ENCODE measurements around the gene MTMR2. TPM values are rescaled to one million over a fixed set of nuclear protein-coding genes. Genes with fewer than 3 reads are reported as not detected.

Gene MTMR2
- total and polyA plus RNA-seq, 9 of the 15 experiments (the other 6 are each of a cell fraction or from before 2014, with no cell fraction given), result 12.6 to 35.8 (median 25.2) TPM

GRCh38 chr11:95853138-95853537, 70.8 kb downstream of the MTMR2 start (continued):
- TF ChIP-seq ZBTB26 (CRISPR knock-in tag; IDR thresholded peaks at IDR 0.05) (no peak), FOXA1 (IDR thresholded peaks at IDR 0.05; ENCODE audit: borderline replicate concordance) (no peak), ZBTB12 (CRISPR knock-in tag; IDR thresholded peaks at IDR 0.05) (no peak), KDM1A (IDR thresholded peaks at IDR 0.05) (0 out of 4 replicates have a peak, but pooled peaks of 1 of the 2 experiments have one; percentile 15), SAFB (IDR thresholded peaks at IDR 0.05; ENCODE audit: borderline replicate concordance, low read depth, low read length) (no peak), GATAD2B (IDR thresholded peaks at IDR 0.05; ENCODE audit: borderline replicate concordance) (no peak), HDAC2 (IDR thresholded peaks at IDR 0.05) (no peak)

GRCh38 chr11:95850137-95850536, 73.8 kb downstream of the MTMR2 start:
- H3K4me3 ChIP-seq, result no peak overlapping the region
- no TSS peak for BruUV-seq (replicated peaks)
- DNase-seq (ENCODE audit: extremely low read depth in 1 of 4, low spot score in 3 of 4) (no peak), FAIRE-seq (no peak), ATAC-seq (no peak)
- no peaks in the 10 kb centered on the region for H3K9me1 ChIP-seq (ENCODE audit: control insufficient read depth, insufficient read depth, low read length)
- ChIA-PET CTCF (ENCODE audit: low intra/inter-chr PET ratio) (no interaction called here), POLR2A (no interaction called here)
- H3K9me3 ChIP-seq (replicated peaks; ENCODE audit: control insufficient read depth, insufficient read depth, low read depth, low read length), result no peaks in the 10 kb centered on the region
- H4K20me1 ChIP-seq (replicated peaks; ENCODE audit: control insufficient read depth, insufficient read depth, low read length), result no peaks in the 10 kb centered on the region
- H3K79me2 ChIP-seq (ENCODE audit: control insufficient read depth, insufficient read depth, low read length), result no peaks in the 10 kb centered on the region
- intact Hi-C loops (cut with micrococcal nuclease), result no loop called here
- no peak overlapping the region for H3K27ac ChIP-seq (ENCODE audit: extremely low read depth, low read depth, low read length)
- H3K27me3 ChIP-seq (ENCODE audit: control insufficient read depth in 2 of 2, insufficient read depth in 2 of 2, low read length in 2 of 2), result no peaks in the 10 kb centered on the region
- H2AFZ ChIP-seq (ENCODE audit: low read depth, low read length), result no peak overlapping the region
- no peaks in the 10 kb centered on the region for H3K4me1 ChIP-seq (replicated peaks in 1 of 2; ENCODE audit: control insufficient read depth in 2 of 2, insufficient read depth in 2 of 2, low read length in 2 of 2)
- H3K4me2 ChIP-seq (ENCODE audit: insufficient read depth, low read length), result no peak overlapping the region
- in situ Hi-C loops (cut with MboI), result no loop called here
- H3K36me3 ChIP-seq (ENCODE audit: control insufficient read depth, insufficient read depth, low read length), result peaks cover 34% of the 10 kb centered on the region
- no peak overlapping the region for H3K9ac ChIP-seq (ENCODE audit: insufficient read depth in 1 of 2, low read depth in 2 of 2, low read length in 2 of 2)
- no peak for TF ChIP-seq STAT5A (IDR thresholded peaks at IDR 0.05; ENCODE audit: borderline replicate concordance, low read length)
- TF ChIP-seq ETS1 (conservative IDR thresholded peaks at IDR 0.05; ENCODE audit: control insufficient read depth, low read depth, low read length), result no peak
- TF ChIP-seq EP300 (IDR thresholded peaks at IDR 0.05; ENCODE audit: low read length), result no peak
- no peak for TF ChIP-seq THRAP3 (IDR thresholded peaks at IDR 0.05; ENCODE audit: borderline replicate concordance)
- TF ChIP-seq RBM25 (IDR thresholded peaks at IDR 0.05; ENCODE audit: low read depth, low read length, severe bottlenecking), result no peak
- TF ChIP-seq NKRF (IDR thresholded peaks at IDR 0.05; ENCODE audit: borderline replicate concordance), result no peak
